ENCODE data around the gene HPCAL4. TPM values are rescaled to one million over a fixed set of nuclear protein-coding genes. Genes with fewer than 3 reads are reported as not detected.
A peak's percentile ranks its signal among the peaks of the same experiment; 100 is the strongest.

Gene HPCAL4
- total RNA-seq, 2 donors from 2014 or later: 0.66 to 9.1 TPM

- ATAC-seq (peak; percentile 96), DNase-seq (peak; percentile 92 to 97 (median 96))
- no peaks in the 10 kb centered on the region for H3K9me3 ChIP-seq
- H3K36me3 ChIP-seq (replicated peaks in 1 of 2; ENCODE audit: insufficient read depth in 1 of 2, low read depth in 2 of 2): no peaks in the 10 kb centered on the region
- no peaks in the 10 kb centered on the region for H3K27me3 ChIP-seq
- 15 to 31% methylated on average over 7 of the region's 7 CpGs for WGBS, 2 donors
- intact Hi-C loops (cut with DNase I): no loop called here
- H3K4me3 ChIP-seq: no peak overlapping the region
- peaks cover 24% of the 10 kb centered on the region for H3K4me1 ChIP-seq
- TF ChIP-seq POLR2A (IDR thresholded peaks at IDR 0.05) (peak in 2 of 3 donors; percentile 64 to 72), CTCF (IDR thresholded peaks at IDR 0.05) (peak in 2 of 7 experiments; percentile 10 to 22)
- H3K27ac ChIP-seq: peak overlapping the region; percentile 57 to 97 (median 82)
These were observed 41.9 kb upstream of the HPCAL4 start for GRCh38 chr1:39733161-39733560.

- intact Hi-C loops (cut with DNase I): no loop called here
- TF ChIP-seq CTCF (IDR thresholded peaks at IDR 0.05) (no peak), POLR2A (IDR thresholded peaks at IDR 0.05) (no peak)
- WGBS, 2 donors: 16 to 28% methylated on average over 3 of the region's 3 CpGs
- H3K36me3 ChIP-seq (replicated peaks in 1 of 2; ENCODE audit: insufficient read depth in 1 of 2, low read depth in 2 of 2): no peaks in the 10 kb centered on the region
- no peaks in the 10 kb centered on the region for H3K27me3 ChIP-seq
- ATAC-seq (peak; percentile 72), DNase-seq (peak; percentile 39 to 71 (median 55))
- H3K4me3 ChIP-seq: no peak overlapping the region
- H3K4me1 ChIP-seq: peaks cover 23% of the 10 kb centered on the region
- no peaks in the 10 kb centered on the region for H3K9me3 ChIP-seq
- peak overlapping the region; percentile 57 to 97 (median 80) for H3K27ac ChIP-seq
These were observed 41.5 kb upstream of the HPCAL4 start for GRCh38 chr1:39732730-39733129.

GRCh38 chr1:39729842-39730241 lies 38.6 kb upstream of the HPCAL4 start:
- 39 to 42% methylated on average over 4 of the region's 4 CpGs for WGBS, 2 donors
- no peaks in the 10 kb centered on the region for H3K9me3 ChIP-seq
- ATAC-seq: no peak
- DNase-seq: no peak
- no peak overlapping the region for H3K27ac ChIP-seq
- TF ChIP-seq CTCF (IDR thresholded peaks at IDR 0.05): no peak
- peaks cover 23% of the 10 kb centered on the region for H3K4me1 ChIP-seq
- H3K27me3 ChIP-seq: no peaks in the 10 kb centered on the region
- intact Hi-C loops (cut with DNase I): no loop called here
- H3K36me3 ChIP-seq (replicated peaks in 1 of 2; ENCODE audit: insufficient read depth in 1 of 2, low read depth in 2 of 2): no peaks in the 10 kb centered on the region
- H3K4me3 ChIP-seq: no peak overlapping the region

GRCh38 chr1:39729030-39729429 lies 37.8 kb upstream of the HPCAL4 start:
- intact Hi-C loops (cut with DNase I): no loop called here
- 60 to 70% methylated on average over 3 of the region's 3 CpGs for WGBS, 2 donors
- no peak for DNase-seq

More at GRCh38 chr1:39729030-39729429, 37.8 kb upstream of the HPCAL4 start:
- TF ChIP-seq CTCF (IDR thresholded peaks at IDR 0.05) (no peak), POLR2A (IDR thresholded peaks at IDR 0.05) (no peak)
- Histone ChIP-seq H3K4me1 (peaks cover 18% of the 10 kb centered on the region), H3K36me3 (replicated peaks in 1 of 2; ENCODE audit: insufficient read depth in 1 of 2, low read depth in 2 of 2) (no peaks in the 10 kb centered on the region), H3K27ac (no peak overlapping the region), H3K9me3 (no peaks in the 10 kb centered on the region), H3K4me3 (no peak overlapping the region), H3K27me3 (no peaks in the 10 kb centered on the region)
- no peak for ATAC-seq

Data from body of pancreas (tissue), 4 donors.